Suppressor macrophage treated with lipopolysaccharide for 4 hours (primary cell): ENCODE measurements around the gene SLC2A6.

Source experiments
- DNase-seq: peaks from one replicate; pipeline ENCODE4 v3.0.0-alpha.2; 2020

Gene SLC2A6

GRCh38 chr9:133515615-133516255, 36.8 kb upstream of the SLC2A6 start:
- no peak for DNase-seq

DNA sequence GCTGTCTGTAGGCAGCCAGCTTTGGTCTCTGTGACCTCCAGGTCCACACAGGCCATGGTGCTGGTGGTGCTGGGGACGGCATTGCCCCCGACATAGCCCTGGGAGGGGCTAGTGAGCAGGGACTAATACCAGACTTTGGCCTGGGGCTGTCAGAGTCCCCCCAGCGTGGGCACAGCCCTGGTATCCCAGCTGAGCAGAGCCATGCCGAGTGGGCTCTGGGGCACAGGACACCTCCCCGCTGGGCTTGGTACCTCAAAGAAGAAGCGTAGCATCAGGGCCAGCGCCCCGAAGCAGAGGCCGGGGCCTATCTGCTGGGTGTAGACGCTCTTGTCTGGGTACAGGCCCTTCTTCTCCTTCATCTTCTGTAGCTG, 36.3 kb upstream of the SLC2A6 start:
- DNase-seq, result no peak

- DNase-seq, result no peak
Measured at GRCh38 chr9:133514460-133515239, 35.8 kb upstream of the SLC2A6 start.

DNA sequence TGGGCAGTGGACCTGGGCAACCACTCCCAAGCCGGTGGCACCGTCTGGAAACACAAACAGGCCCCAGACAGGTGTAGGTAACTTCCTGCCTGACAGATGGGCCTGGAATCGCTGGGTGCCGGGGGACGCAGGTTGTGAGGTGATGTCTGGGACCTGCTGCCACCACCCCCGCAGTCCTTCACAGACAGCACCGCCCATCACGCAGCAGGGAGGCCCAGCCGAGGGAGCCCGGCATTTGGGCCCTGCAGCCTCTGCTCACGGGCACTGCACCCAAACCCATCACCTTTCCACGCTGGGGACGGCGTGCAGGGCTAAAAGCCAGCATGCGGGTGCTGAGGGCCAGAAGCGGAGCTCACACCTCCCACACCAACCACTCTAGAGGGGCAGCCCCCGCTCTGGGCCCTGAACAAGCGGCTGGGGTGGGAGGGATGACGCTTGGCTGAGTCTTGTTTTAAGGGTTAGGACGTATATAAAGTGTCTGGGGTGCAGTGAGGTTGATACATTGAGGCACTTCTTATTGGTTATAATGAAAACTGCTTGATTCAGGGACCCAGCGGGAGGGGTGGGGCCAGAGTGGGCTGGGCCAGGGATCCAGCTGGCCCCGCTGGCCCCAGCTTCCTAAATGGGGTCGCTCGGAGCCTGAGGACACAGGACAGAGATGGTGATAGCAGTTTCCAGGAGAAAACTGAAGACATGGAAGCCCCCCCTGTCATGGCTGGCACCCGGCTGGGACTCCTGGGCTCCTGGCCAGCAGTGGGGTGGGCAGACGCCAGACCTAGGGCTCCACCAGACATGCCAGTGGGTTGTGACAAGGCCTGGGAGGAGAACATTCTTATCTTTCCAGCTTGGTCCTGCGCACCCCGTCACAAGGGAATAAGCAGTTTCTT, 34.6 kb upstream of the SLC2A6 start:
- DNase-seq, result no peak

- no peak for DNase-seq
Measured at GRCh38 chr9:133512253-133513213, 33.6 kb upstream of the SLC2A6 start.

DNA sequence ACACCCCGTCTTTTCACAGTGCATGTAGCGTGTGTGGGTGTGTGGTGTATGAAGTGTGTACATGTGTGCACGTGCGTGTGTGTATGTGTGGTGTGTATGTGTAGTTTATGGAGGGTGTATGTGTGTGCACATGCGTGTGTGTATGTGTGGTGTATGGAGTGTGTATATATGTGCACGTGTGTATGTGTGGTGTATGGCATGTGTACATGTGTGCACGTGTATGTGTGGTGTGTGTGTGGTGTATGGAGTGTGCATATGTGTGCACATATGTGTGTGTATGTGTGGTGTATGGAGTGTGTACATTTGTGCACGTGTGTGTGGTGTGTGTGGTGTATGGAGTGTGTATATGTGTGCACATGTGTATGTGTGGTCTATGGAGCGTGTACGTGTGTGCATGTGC, 32.7 kb upstream of the SLC2A6 start:
- no peak for DNase-seq

- DNase-seq, result no peak
Measured at GRCh38 chr9:133510926-133511505, 32.1 kb upstream of the SLC2A6 start.

- no peak for DNase-seq
Measured at GRCh38 chr9:133509179-133510083, 30.5 kb upstream of the SLC2A6 start.

DNA sequence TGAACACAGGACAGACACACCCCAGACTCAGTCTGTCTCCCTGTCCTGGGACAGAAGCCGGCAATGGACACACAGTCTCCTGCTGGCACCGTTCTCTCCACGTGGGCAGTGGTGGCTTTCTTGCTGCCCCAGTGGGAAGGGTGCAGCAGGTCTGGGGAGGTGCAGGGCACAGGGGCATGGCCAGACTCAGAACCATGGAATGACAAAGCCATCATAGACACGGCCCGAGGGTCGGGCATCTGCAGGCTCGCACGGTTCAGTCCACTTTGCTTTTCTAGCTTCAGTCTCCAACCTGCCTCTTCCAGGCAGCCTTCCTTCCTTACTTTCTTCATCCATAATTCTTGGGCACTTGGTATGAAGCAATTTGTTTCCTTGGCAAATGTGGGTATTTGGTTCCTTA, 29.1 kb upstream of the SLC2A6 start:
- DNase-seq, result no peak

- DNase-seq, result no peak
Measured at GRCh38 chr9:133507246-133507965, 28.5 kb upstream of the SLC2A6 start.

DNA sequence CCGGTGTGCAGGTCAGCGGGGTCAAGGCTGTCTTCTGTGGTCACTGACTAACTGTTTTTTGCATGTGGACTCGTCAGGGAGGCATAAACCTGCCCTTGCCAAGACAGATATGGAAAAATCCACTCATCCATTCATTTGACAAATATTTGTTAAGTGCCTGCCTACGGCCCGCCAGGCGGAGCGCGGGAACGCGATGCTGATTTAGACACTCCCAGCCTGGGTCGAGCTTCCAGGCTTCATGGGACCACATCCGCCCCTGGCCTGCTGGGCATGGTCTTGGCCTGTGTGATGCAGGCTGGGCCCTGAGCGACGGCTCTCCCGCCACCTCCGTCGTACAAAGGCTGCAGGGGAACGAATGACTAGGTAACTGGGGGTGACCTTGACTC, 27.7 kb upstream of the SLC2A6 start:
- DNase-seq, result no peak

- no peak for DNase-seq
Measured at GRCh38 chr9:133505901-133506652, 27.2 kb upstream of the SLC2A6 start.

DNA sequence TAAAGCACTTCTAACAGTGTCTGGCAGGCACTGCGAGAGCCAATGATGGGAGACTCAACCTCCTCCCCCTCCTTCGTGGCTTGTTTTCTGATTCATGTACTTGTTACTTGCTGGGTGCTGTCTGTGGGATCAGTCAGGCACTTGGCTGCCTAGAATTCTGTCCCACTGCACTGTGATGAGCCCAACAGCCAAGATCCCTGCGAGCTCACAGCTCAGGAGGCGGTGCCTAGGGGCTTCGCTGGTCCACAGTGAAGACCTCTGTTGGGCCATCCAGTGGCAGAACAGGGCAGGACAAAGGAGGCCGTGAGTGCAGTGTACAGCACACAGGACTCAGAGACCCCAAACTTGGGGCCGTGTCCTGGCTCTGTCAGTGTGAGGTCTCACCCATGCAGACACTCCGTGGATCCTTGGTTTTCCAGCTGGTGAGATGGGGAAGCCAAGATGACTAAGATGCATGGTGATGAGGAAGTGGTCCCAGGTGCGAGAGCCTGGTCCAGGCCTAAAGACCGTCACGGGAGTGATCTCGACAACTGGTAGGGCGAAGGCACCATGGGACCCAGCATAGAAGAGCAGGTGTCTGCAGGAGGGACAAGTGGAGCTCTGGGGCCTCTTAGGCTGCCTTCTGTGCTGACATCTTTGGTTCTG, 26.4 kb upstream of the SLC2A6 start:
- DNase-seq, result no peak

DNA sequence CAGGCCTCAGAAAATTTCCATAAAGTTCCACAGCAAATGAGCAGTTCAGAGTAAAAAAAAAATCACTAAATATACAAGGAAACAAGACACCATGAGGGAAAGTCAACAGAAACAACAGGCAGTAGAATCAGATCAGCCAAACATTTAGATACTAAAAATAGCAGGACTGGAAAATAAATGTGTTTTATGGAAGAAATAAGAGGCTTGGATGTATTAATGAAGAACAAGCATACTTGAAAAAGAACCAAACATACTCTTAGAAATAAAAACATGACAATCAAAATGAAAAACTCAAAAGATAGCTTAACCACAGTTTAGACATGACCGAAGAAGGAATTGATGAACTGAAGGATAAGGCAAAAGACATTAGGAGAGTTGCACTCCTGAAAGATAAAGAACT, 23.2 kb upstream of the SLC2A6 start:
- DNase-seq, result no peak

DNA sequence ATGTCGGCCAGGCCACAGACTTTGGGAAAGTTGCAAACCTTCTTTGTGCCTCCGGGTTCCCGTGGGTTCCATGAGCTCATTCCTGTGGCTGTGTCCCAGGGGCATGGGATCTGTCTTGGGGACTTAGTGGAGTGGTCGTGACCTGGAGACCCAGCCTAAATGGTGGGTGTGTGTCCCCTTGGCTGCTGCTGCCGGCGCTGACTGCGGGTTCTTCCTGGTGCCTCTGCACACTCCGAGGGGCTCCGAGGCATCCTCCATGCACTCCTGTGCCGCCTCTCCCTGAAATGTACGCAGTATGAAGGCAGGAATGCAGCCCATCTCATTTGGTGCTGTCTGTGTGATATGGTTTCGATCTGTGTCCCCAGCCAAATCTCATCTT, 21.0 kb upstream of the SLC2A6 start:
- DNase-seq, result no peak

DNA sequence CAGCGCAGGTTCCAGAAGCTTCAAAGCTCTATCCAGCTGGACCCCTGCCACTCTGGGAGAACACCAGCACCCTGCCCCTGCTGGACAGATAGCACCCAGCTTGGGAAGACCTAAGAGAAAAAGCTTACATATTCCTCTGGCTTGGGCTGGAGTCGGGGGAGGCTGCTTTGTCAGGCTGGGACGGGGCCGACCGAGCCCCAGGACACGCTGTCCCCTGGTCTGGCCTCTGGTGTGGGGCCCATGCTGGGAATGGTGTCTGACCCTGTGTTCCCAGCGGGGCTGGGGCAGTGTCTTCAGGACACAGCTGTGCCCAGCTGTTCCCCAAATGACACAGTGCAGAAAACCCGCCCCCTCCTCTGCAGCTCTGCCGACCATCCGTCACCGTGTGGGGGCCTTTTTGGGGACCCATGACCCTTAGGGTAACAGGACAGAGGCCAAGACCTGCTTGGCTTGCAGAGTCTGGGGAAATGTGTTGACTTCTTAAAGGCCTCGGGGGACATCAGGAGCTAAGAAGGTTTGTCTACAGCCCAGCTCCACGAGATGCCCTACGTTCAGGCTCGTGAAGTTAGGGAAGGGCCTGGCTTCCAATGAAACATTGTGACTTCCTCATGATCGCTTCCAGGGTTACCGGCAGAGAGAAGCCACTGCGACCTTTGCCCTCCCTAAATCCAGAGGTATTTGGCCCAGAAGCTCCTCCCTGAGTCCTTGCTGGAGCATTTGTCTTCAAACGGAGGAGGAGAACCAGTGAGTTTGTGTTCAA, 20.4 kb upstream of the SLC2A6 start:
- DNase-seq, result no peak

- no peak for DNase-seq
Measured at GRCh38 chr9:133496861-133497842, 18.3 kb upstream of the SLC2A6 start.
